ENCODE measurements around the gene MXD3.

MXD3 gene

DNA sequence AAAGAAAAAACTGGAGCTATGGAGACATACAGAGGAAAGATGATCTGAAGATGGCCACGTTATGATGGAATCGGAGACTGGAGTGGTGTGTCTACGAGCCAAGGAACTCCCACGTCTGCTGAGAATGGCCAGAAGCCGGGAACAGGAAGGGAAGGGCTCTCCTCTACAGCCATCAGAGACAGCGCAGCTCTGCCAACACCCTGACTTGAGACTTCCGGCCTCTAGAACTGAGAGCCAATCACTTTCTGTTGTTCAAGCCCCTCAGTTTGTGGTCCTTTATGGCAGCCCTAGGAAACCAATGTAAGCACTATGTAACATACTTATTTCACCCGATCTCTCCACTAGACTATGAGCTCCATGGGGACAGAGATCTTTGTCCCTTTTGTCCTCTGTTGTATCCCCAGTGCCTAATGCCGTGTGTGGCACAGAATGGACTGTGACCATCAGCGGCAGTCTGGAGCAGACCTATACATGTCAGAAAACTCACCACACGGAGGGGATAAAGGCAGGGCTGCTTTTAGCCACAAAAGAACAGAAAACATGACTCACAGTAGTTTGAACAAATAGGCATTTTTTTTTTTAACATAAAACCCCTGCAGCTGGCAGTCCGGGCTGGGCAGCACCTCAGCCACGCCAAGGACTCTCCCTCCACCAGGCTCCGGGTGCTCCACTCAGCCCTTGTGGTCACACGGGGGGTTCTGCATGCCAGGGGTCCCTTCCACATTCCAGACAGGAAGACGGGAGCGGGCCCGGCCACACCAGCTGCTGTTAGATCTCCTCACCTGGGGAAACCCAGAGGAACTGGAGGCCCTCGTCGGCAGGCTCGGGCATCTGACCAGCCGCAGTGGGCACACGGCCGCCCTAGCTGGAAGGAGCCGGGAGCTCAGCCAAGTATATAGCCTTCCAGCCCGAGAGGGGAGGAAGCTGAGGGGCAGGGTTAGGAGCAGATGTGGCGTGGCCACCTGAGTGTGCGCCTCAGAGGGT, 16.1 kb upstream of the MXD3 start:
- peak overlapping the region in 2 of 5 donors; percentile 10 to 41 for H3K9ac ChIP-seq (ENCODE audit: low read length in 5 of 5)
- peaks cover 0 to 7% (median 0%) of the 10 kb centered on the region in 5 donors for H3K4me1 ChIP-seq (ENCODE audit: control insufficient read depth in 5 of 5, insufficient read depth in 5 of 5, low read length in 5 of 5)
- H3K9me3 ChIP-seq (ENCODE audit: control insufficient read depth in 5 of 5, low read length in 5 of 5) = no peaks in the 10 kb centered on the region
- H3K36me3 ChIP-seq (ENCODE audit: control insufficient read depth in 5 of 5, insufficient read depth in 5 of 5, low read length in 5 of 5) = peaks cover 0 to 36% (median 32%) of the 10 kb centered on the region in 5 donors
- H3K27me3 ChIP-seq (ENCODE audit: control insufficient read depth in 5 of 5, insufficient read depth in 4 of 5, low read length in 5 of 5) = no peaks in the 10 kb centered on the region
- H3K4me3 ChIP-seq (ENCODE audit: low read depth in 1 of 5, low read length in 5 of 5) = no peak overlapping the region
- H3K27ac ChIP-seq (ENCODE audit: low read depth, low read length) = no peak overlapping the region

- peaks cover 0 to 10% (median 0%) of the 10 kb centered on the region in 5 donors for H3K4me1 ChIP-seq (ENCODE audit: control insufficient read depth in 5 of 5, insufficient read depth in 5 of 5, low read length in 5 of 5)
- H3K27me3 ChIP-seq (ENCODE audit: control insufficient read depth in 5 of 5, insufficient read depth in 4 of 5, low read length in 5 of 5) = no peaks in the 10 kb centered on the region
- H3K27ac ChIP-seq (ENCODE audit: low read depth, low read length) = no peak overlapping the region
- no peak overlapping the region for H3K9ac ChIP-seq (ENCODE audit: low read length in 5 of 5)
- H3K9me3 ChIP-seq (ENCODE audit: control insufficient read depth in 5 of 5, low read length in 5 of 5) = no peaks in the 10 kb centered on the region
- no peak overlapping the region for H3K4me3 ChIP-seq (ENCODE audit: low read depth in 1 of 5, low read length in 5 of 5)
- peaks cover 0 to 23% (median 17%) of the 10 kb centered on the region in 5 donors for H3K36me3 ChIP-seq (ENCODE audit: control insufficient read depth in 5 of 5, insufficient read depth in 5 of 5, low read length in 5 of 5)
Measured at GRCh38 chr5:177325868-177326381, 14.2 kb upstream of the MXD3 start.

DNA sequence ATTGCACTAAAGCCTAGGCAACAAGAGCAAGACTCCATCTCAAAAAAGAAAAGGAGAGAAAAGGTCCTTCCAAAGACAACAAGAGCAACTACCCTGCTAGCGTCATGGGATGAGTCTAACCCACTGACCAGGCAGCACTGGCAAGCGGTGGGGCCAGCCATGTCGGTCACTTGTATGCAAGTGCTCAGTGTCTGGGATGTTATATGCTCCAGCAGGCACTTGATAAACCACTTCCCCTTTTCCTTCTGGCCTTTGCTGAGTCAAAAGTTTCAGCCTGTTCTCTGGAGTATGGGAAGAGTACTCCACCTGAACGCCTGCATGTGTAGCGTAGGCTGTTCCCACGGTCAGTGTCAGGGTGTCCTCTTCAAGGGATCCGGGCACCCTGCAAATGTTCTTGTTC, 9.2 kb upstream of the MXD3 start:
- Histone ChIP-seq H3K4me3 (ENCODE audit: low read depth in 1 of 5, low read length in 5 of 5) (no peak overlapping the region), H3K9ac (ENCODE audit: low read length in 5 of 5) (no peak overlapping the region), H3K9me3 (ENCODE audit: control insufficient read depth in 5 of 5, low read length in 5 of 5) (no peaks in the 10 kb centered on the region), H3K36me3 (ENCODE audit: control insufficient read depth in 5 of 5, insufficient read depth in 5 of 5, low read length in 5 of 5) (peaks cover 0 to 8% (median 6%) of the 10 kb centered on the region in 5 donors), H3K4me1 (ENCODE audit: control insufficient read depth in 5 of 5, insufficient read depth in 5 of 5, low read length in 5 of 5) (peaks cover 0 to 6% (median 0%) of the 10 kb centered on the region in 5 donors), H3K27ac (ENCODE audit: low read depth, low read length) (no peak overlapping the region), H3K27me3 (ENCODE audit: control insufficient read depth in 5 of 5, insufficient read depth in 4 of 5, low read length in 5 of 5) (no peaks in the 10 kb centered on the region)

DNA sequence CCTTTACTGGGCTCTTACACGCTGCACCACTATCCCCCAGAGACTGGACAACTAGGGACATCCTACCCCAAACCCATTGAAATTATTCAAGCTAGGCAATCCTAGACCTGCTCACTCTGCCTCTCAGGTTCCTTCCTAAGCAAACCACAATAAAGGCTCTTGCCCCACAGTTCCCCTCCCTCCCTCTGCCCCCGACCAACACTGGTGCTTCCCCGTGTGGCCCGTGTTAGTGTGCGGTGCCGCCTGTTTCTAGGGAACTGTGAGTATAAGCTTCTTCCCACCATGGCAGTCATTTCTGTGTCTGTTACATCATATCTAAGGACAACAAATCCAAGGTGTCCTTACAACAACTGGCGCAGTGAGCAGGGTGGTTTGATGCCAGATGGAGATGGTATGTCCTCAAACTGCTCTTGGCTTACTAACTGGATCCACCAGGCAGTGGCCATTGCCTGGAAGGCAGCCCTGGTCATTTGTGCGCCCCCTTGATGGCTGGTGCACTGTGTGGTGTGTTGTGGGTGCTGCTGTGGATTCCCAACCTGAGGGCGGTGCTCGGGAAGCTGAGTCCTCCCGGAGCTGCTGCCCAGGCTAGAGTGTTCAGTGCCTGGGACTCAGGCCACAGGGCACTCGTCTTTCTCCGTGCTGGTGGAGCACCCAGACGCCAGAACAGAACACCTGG, 8.4 kb upstream of the MXD3 start:
- no peak overlapping the region for H3K4me3 ChIP-seq (ENCODE audit: low read depth in 1 of 5, low read length in 5 of 5)
- peaks cover 0 to 6% (median 0%) of the 10 kb centered on the region in 5 donors for H3K4me1 ChIP-seq (ENCODE audit: control insufficient read depth in 5 of 5, insufficient read depth in 5 of 5, low read length in 5 of 5)
- no peaks in the 10 kb centered on the region for H3K27me3 ChIP-seq (ENCODE audit: control insufficient read depth in 5 of 5, insufficient read depth in 4 of 5, low read length in 5 of 5)
- no peak overlapping the region for H3K9ac ChIP-seq (ENCODE audit: low read length in 5 of 5)
- H3K27ac ChIP-seq (ENCODE audit: low read depth, low read length) = no peak overlapping the region
- peaks cover 0 to 8% (median 6%) of the 10 kb centered on the region in 5 donors for H3K36me3 ChIP-seq (ENCODE audit: control insufficient read depth in 5 of 5, insufficient read depth in 5 of 5, low read length in 5 of 5)
- H3K9me3 ChIP-seq (ENCODE audit: control insufficient read depth in 5 of 5, low read length in 5 of 5) = no peaks in the 10 kb centered on the region

DNA sequence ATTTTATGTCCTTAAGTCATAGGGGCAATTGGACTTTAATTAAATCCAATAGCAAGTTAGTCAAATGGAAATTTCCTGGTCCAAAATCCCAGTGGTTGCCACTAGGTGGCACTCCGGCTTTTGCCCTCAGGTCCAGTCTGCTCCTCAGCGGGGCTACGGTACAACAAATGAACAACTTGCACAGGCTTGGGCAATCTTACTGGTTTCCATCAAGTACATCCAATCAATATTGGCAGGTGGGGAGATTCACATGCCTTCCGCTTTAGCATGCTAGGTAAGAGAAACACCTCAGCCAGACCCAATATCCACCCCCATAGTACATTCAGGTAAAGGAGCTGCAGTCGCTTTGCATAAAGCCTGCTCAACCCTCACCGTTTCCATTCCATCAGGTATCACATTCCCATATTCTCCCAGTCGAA, 6.3 kb upstream of the MXD3 start:
- Histone ChIP-seq H3K9ac (ENCODE audit: low read length in 5 of 5) (no peak overlapping the region), H3K4me3 (ENCODE audit: low read depth in 1 of 5, low read length in 5 of 5) (no peak overlapping the region), H3K36me3 (ENCODE audit: control insufficient read depth in 5 of 5, insufficient read depth in 5 of 5, low read length in 5 of 5) (peaks cover 0 to 8% (median 5%) of the 10 kb centered on the region in 5 donors), H3K27me3 (ENCODE audit: control insufficient read depth in 5 of 5, insufficient read depth in 4 of 5, low read length in 5 of 5) (no peaks in the 10 kb centered on the region), H3K9me3 (ENCODE audit: control insufficient read depth in 5 of 5, low read length in 5 of 5) (no peaks in the 10 kb centered on the region), H3K27ac (ENCODE audit: low read depth, low read length) (no peak overlapping the region), H3K4me1 (ENCODE audit: control insufficient read depth in 5 of 5, insufficient read depth in 5 of 5, low read length in 5 of 5) (peaks cover 0 to 6% (median 0%) of the 10 kb centered on the region in 5 donors)

DNA sequence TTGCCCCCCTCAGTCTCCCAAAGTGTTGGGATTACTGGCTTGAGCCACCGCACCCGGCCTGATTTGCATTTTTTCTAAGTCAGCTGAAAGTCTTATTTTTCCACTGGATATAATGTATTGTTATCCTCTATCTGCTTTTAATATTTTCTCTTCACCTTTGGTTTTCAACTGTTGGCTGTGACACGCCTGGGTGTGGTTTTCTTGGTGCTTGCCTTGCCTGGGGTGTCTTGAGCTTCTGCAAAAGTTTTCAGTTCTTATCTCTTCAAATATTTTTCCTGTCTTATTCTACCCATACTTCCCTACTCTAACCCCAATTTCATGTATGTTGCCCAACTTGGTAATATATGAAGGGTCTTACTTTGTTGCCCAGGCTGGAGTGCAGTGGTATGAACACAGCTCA, 4.3 kb upstream of the MXD3 start:
- no peaks in the 10 kb centered on the region for H3K9me3 ChIP-seq (ENCODE audit: control insufficient read depth in 5 of 5, low read length in 5 of 5)
- peaks cover 0 to 24% (median 16%) of the 10 kb centered on the region in 5 donors for H3K4me1 ChIP-seq (ENCODE audit: control insufficient read depth in 5 of 5, insufficient read depth in 5 of 5, low read length in 5 of 5)
- peaks cover 0 to 7% (median 5%) of the 10 kb centered on the region in 5 donors for H3K36me3 ChIP-seq (ENCODE audit: control insufficient read depth in 5 of 5, insufficient read depth in 5 of 5, low read length in 5 of 5)
- H3K4me3 ChIP-seq (ENCODE audit: low read depth in 1 of 5, low read length in 5 of 5) = no peak overlapping the region
- no peak overlapping the region for H3K9ac ChIP-seq (ENCODE audit: low read length in 5 of 5)
- no peak overlapping the region for H3K27ac ChIP-seq (ENCODE audit: low read depth, low read length)
- no peaks in the 10 kb centered on the region for H3K27me3 ChIP-seq (ENCODE audit: control insufficient read depth in 5 of 5, insufficient read depth in 4 of 5, low read length in 5 of 5)

GRCh38 chr5:177315411-177315810, 3.7 kb upstream of the MXD3 start:
- Histone ChIP-seq H3K4me3 (ENCODE audit: low read depth in 1 of 5, low read length in 5 of 5) (no peak overlapping the region), H3K27ac (ENCODE audit: low read depth, low read length) (no peak overlapping the region), H3K27me3 (ENCODE audit: control insufficient read depth in 5 of 5, insufficient read depth in 4 of 5, low read length in 5 of 5) (no peaks in the 10 kb centered on the region), H3K36me3 (ENCODE audit: control insufficient read depth in 5 of 5, insufficient read depth in 5 of 5, low read length in 5 of 5) (peaks cover 0 to 7% (median 4%) of the 10 kb centered on the region in 5 donors), H3K9me3 (ENCODE audit: control insufficient read depth in 5 of 5, low read length in 5 of 5) (no peaks in the 10 kb centered on the region), H3K9ac (ENCODE audit: low read length in 5 of 5) (no peak overlapping the region), H3K4me1 (ENCODE audit: control insufficient read depth in 5 of 5, insufficient read depth in 5 of 5, low read length in 5 of 5) (peaks cover 0 to 25% (median 22%) of the 10 kb centered on the region in 5 donors)

DNA sequence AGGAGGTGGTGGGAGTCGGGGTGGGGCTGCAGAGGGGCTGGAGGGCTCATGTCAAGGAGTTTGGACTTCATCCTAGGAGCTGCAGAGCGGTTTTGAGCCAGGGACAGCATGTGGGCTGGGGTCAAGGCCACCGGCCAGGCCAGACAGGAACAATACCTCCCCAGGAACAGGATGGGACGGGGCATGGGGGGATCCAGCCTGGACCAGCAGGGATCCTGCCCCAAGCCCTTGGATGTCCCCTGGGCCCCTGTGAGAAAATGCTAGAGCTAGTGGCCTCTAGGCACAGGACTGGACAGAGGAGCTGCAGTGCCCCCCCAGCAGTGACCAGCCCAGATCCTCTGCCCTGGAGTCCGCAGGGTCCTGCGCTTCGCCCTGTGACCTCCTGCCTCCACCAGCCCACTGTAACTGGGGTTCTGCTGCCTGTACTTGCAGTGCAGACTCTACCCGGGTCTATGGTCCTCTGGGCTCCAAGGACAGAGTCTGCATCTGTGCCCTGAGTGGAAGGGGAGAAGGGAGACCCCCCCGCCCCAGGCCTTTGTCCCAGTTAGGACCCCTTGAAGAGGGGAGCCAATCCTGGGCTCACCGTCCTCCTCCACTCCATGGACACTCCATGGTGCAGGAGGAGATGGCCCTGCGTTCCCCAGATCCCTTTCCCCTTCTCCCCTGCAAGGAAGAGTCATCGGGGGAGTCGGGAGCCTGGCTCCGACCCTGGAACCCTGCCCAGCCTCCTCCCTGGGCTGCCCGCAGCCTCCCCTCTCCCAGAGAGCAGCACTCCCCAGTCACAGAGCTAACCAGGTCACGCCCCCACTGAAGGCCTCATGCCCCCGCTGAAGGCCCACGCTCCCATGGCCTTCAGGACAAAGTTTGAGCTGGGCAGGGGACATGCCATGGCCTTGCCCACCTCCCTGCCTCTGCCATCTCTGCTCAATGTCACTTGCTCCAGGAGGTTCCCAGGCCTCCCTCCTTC, 3.0 kb upstream of the MXD3 start:
- Histone ChIP-seq H3K9me3 (ENCODE audit: control insufficient read depth in 5 of 5, low read length in 5 of 5) (no peaks in the 10 kb centered on the region), H3K4me1 (ENCODE audit: control insufficient read depth in 5 of 5, insufficient read depth in 5 of 5, low read length in 5 of 5) (peaks cover 0 to 32% (median 28%) of the 10 kb centered on the region in 5 donors), H3K27ac (ENCODE audit: low read depth, low read length) (no peak overlapping the region), H3K27me3 (ENCODE audit: control insufficient read depth in 5 of 5, insufficient read depth in 4 of 5, low read length in 5 of 5) (no peaks in the 10 kb centered on the region), H3K4me3 (ENCODE audit: low read depth in 1 of 5, low read length in 5 of 5) (no peak overlapping the region), H3K36me3 (ENCODE audit: control insufficient read depth in 5 of 5, insufficient read depth in 5 of 5, low read length in 5 of 5) (peaks cover 0 to 3% (median 0%) of the 10 kb centered on the region in 5 donors), H3K9ac (ENCODE audit: low read length in 5 of 5) (no peak overlapping the region)

GRCh38 chr5:177313561-177314259, 2.0 kb upstream of the MXD3 start:
- H3K27me3 ChIP-seq (ENCODE audit: control insufficient read depth in 5 of 5, insufficient read depth in 4 of 5, low read length in 5 of 5) = no peaks in the 10 kb centered on the region
- H3K9me3 ChIP-seq (ENCODE audit: control insufficient read depth in 5 of 5, low read length in 5 of 5) = no peaks in the 10 kb centered on the region
- H3K4me3 ChIP-seq (ENCODE audit: low read depth in 1 of 5, low read length in 5 of 5) = no peak overlapping the region
- H3K27ac ChIP-seq (ENCODE audit: low read depth, low read length) = no peak overlapping the region
- no peak overlapping the region for H3K9ac ChIP-seq (ENCODE audit: low read length in 5 of 5)
- H3K4me1 ChIP-seq (ENCODE audit: control insufficient read depth in 5 of 5, insufficient read depth in 5 of 5, low read length in 5 of 5) = peaks cover 0 to 35% (median 30%) of the 10 kb centered on the region in 5 donors
- H3K36me3 ChIP-seq (ENCODE audit: control insufficient read depth in 5 of 5, insufficient read depth in 5 of 5, low read length in 5 of 5) = peaks cover 0 to 3% (median 0%) of the 10 kb centered on the region in 5 donors
